ENCODE data around the gene GSK3B. TPM values are rescaled to one million over a fixed set of nuclear protein-coding genes. Genes with fewer than 3 reads are reported as not detected.
"Not testable (repeated sequence)": the region's sequence is repeated elsewhere in the genome, so short reads cannot be mapped to it uniquely, and the experiment has no call there.

The GSK3B gene
- total RNA-seq, 4 donors from 2014 or later: 35.0 to 53.2 (median 44.0) TPM

DNA sequence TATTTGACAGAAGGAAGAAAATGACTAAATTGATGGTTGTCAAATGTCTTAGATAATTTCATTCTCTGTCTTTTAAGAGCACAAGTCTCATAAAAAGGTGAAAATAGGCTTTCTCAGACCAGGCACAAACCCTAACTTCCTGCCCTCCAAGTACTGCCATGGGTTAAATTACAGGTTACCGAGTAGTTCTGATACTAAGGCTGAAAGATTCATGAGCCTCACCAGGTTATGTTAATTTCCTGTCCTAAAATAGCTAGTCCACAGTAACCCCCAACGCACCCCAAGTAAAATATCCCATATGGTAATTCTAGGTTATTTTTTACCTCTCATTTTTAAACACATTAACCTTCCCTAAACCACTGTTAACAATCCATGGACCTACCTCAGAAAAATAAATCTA lies 42.0 kb downstream of the GSK3B start:
- WGBS, 2 donors: 55 to 65% methylated on average over 2 of the region's 2 CpGs
- H3K9me3 ChIP-seq: no peaks in the 10 kb centered on the region
- peaks cover 7 to 14% of the 10 kb centered on the region in 2 donors for H3K4me1 ChIP-seq

DNA sequence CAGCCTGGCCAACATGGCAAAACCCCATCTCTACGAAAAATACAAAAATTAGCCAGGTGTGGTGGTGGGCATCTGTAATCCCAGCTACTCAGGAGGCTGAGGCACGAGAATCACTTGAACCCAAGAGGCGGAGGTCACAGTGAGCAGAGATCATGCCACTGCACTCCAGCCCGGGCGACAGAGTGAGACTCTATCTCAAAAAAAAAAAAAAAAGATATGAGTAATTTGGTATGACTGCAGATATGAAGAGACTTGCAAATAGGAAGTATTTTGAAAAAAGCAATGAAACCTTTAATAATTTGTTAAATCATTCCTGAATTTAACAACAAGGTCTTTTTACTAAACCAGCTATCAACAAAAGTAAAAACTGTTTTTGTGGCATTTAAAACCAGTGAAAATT lies 42.7 kb downstream of the GSK3B start:
- peaks cover 7 to 14% of the 10 kb centered on the region in 2 donors for H3K4me1 ChIP-seq
- intact Hi-C loops (cut with DNase I); H3K27me3 ChIP-seq; H3K9me3 ChIP-seq; H3K27ac ChIP-seq; H3K36me3 ChIP-seq; DNase-seq; H3K4me3 ChIP-seq (replicated peaks in 1 of 3): not testable (repeated sequence)
- WGBS, 2 donors: 83 to 97% methylated on average over 5 of the region's 5 CpGs

More for the DNA sequence above, 42.0 kb downstream of the GSK3B start:
- DNase-seq: no peak
- no peak for TF ChIP-seq POLR2A (IDR thresholded peaks at IDR 0.05)
- H3K27ac ChIP-seq: no peak overlapping the region
- no peak overlapping the region for H3K4me3 ChIP-seq (replicated peaks in 1 of 3)
- intact Hi-C loops (cut with DNase I): no loop called here
- no peaks in the 10 kb centered on the region for H3K36me3 ChIP-seq
- H3K27me3 ChIP-seq: no peaks in the 10 kb centered on the region

DNA sequence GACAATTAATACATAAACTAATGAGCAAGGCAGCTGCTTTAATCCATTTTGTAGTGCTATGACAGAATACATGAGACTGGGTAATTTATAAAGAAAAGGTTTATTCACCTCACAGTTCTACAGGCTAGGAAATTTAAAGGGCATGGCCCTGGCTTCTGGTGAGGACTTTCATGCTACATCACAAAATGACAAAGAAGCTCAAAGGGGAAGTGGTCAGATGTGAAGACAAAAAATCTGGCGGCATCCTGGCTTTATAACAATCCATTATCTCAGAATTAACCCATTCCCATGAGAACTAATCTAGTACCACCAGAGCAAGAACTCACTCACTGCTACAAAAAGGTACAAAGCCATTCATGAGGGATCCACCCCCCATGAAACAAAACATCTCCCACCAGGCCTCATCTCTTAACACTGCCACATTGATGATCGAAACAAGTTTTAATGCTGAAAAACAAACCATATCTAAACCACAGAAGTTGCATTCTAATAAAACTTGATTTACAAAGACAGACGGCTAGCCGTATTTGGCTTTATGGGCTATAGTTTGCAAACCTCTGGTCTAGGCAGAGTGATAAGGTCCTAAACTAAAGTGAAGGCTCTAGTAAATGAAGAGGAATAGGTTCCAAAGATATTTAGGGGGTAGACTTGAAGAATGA lies 44.2 kb downstream of the GSK3B start:
- DNase-seq: no peak
- Histone ChIP-seq H3K27ac (no peak overlapping the region), H3K9me3 (no peaks in the 10 kb centered on the region), H3K4me1 (peaks cover 7 to 14% of the 10 kb centered on the region in 2 donors), H3K27me3 (no peaks in the 10 kb centered on the region), H3K4me3 (replicated peaks in 1 of 3) (no peak overlapping the region), H3K36me3 (no peaks in the 10 kb centered on the region)
- intact Hi-C loops (cut with DNase I): no loop called here
- WGBS, 2 donors: 92 to 94% methylated on average over 4 of the region's 4 CpGs
- no peak for TF ChIP-seq POLR2A (IDR thresholded peaks at IDR 0.05)
- TF ChIP-seq, protein P1, sequence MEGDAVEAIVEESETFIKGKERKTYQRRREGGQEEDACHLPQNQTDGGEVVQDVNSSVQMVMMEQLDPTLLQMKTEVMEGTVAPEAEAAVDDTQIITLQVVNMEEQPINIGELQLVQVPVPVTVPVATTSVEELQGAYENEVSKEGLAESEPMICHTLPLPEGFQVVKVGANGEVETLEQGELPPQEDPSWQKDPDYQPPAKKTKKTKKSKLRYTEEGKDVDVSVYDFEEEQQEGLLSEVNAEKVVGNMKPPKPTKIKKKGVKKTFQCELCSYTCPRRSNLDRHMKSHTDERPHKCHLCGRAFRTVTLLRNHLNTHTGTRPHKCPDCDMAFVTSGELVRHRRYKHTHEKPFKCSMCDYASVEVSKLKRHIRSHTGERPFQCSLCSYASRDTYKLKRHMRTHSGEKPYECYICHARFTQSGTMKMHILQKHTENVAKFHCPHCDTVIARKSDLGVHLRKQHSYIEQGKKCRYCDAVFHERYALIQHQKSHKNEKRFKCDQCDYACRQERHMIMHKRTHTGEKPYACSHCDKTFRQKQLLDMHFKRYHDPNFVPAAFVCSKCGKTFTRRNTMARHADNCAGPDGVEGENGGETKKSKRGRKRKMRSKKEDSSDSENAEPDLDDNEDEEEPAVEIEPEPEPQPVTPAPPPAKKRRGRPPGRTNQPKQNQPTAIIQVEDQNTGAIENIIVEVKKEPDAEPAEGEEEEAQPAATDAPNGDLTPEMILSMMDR (IDR thresholded peaks at IDR 0.05): no peak

DNA sequence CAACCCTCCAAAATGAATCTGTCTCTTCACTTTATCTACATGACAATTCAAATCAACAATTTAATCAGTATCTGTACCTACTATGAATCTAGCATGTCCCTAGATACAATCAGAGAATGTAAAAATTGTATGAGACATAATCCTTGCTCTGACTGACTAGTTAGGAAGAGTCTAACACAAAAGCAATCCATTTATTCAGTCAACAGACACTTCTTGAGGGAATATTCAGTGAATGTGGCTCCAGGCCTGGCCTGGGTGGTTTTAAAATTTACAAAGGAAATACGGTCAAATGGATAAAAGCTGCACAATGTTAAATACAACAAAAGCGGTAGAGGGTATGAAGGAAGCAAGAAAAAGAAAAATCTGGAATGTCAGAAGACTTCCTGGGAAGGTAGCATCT lies 45.2 kb downstream of the GSK3B start:
- no peak for TF ChIP-seq POLR2A (IDR thresholded peaks at IDR 0.05)
- no peaks in the 10 kb centered on the region for H3K36me3 ChIP-seq
- 40 to 76% methylated on average over 2 of the region's 2 CpGs for WGBS, 2 donors
- no peaks in the 10 kb centered on the region for H3K27me3 ChIP-seq
- H3K4me3 ChIP-seq (replicated peaks in 1 of 3): no peak overlapping the region
- DNase-seq: no peak
- H3K9me3 ChIP-seq: no peaks in the 10 kb centered on the region
- no peak overlapping the region for H3K27ac ChIP-seq
- intact Hi-C loops (cut with DNase I): no loop called here
- H3K4me1 ChIP-seq: peaks cover 7 to 14% of the 10 kb centered on the region in 2 donors

DNA sequence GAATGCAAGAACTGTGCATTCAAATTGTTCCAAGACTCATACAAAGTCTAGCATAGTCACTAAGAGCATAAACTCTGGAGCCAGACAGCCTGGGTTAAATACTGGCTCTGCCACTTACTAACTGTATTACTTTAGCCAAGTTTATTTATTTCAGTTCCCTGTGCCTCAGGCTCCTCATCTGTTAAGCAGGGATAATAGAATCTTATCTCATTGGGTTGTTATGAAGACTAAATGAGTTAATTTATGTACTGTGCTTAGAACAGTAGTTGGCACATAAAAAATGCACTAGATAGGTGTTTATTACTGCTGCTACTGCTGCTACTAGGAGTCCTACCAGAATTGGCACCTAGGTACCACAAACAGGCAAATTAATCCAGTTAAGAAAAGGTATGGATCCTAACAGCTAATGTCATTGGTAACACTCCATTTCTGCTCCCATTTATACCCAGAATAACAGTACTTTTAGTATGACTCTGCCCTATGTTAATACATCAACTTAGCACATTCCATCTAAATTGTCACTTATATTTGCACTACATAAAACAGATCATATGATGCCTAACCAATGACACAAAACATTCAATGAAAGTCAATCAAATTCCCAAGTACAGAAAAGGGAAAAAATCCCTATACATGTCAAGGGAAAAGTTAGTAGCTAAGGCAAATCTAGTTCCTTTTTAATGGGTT lies 45.7 kb downstream of the GSK3B start:
- H3K4me1 ChIP-seq: peaks cover 7 to 14% of the 10 kb centered on the region in 2 donors
- no peaks in the 10 kb centered on the region for H3K27me3 ChIP-seq
- H3K9me3 ChIP-seq: no peaks in the 10 kb centered on the region
- intact Hi-C loops (cut with DNase I): no loop called here
- no peak overlapping the region for H3K4me3 ChIP-seq (replicated peaks in 1 of 3)
- TF ChIP-seq, protein P1 (IDR thresholded peaks at IDR 0.05): no peak
- no peak for TF ChIP-seq POLR2A (IDR thresholded peaks at IDR 0.05)
- no peak overlapping the region for H3K27ac ChIP-seq
- no peaks in the 10 kb centered on the region for H3K36me3 ChIP-seq
- DNase-seq: no peak

DNA sequence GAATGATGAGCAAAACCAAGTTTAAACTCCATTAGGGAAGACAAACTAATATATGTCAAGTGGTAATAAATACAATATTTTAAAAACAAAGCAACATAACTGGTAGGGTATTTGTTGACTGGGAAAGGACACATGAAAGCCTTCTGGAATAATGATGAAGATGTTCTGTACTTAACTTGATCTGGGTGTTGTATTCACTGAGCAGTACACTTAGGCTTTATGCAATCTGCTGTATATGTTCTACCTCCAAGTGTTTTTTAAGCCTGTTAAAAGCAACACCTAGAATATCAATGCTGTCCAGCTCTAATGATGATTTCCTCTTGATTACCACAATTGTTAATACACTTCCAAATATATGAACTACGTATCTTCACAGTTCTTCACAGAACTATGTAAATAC lies 46.6 kb downstream of the GSK3B start:
- WGBS, 2 donors: 93 to 96% methylated on average over 1 of the region's 1 CpG

More for the DNA sequence above, 46.6 kb downstream of the GSK3B start:
- peaks cover 7 to 14% of the 10 kb centered on the region in 2 donors for H3K4me1 ChIP-seq
- intact Hi-C loops (cut with DNase I): no loop called here
- H3K9me3 ChIP-seq: no peaks in the 10 kb centered on the region
- DNase-seq: no peak
- no peak overlapping the region for H3K4me3 ChIP-seq (replicated peaks in 1 of 3)
- no peaks in the 10 kb centered on the region for H3K27me3 ChIP-seq
- TF ChIP-seq, protein P1 (IDR thresholded peaks at IDR 0.05): no peak
- TF ChIP-seq POLR2A (IDR thresholded peaks at IDR 0.05): no peak
- H3K36me3 ChIP-seq: no peaks in the 10 kb centered on the region
- H3K27ac ChIP-seq: no peak overlapping the region

All from thyroid gland (tissue), 4 donors.